DND-41 (cell line): ENCODE data around the gene DNAJC27.

Source experiments
- ATAC-seq: fragments of 200-7000 bp; cut with Tn5 transposase; 3 replicates; pipeline ENCODE4 v1.9.1; 2021; ENCODE audit warnings: low read depth; ENCODE audit not compliant: insufficient read depth
- DNase-seq: peaks from one replicate; pipeline ENCODE4 v3.0.0-alpha.2; 2020
- H2AFZ ChIP-seq: 2 replicates; pipeline ENCODE4 v1.6.0; 2012; ENCODE audit warnings: low read depth, low read length
- H3K27ac ChIP-seq: 2 replicates; pipeline ENCODE4 v1.5.1; 2012; ENCODE audit warnings: low read length, inconsistent platforms
- H3K27me3 ChIP-seq: fragments of 200-600 bp; sonication (generic); 2 replicates; pipeline ENCODE4 v1.6.0; 2012; ENCODE audit warnings: low read length, mild to moderate bottlenecking, inconsistent platforms; ENCODE audit not compliant: insufficient read depth, poor library complexity
- H3K36me3 ChIP-seq: 2 replicates; pipeline ENCODE4 v1.5.1; 2012; ENCODE audit warnings: low read length, inconsistent platforms; ENCODE audit not compliant: insufficient read depth
- H3K4me1 ChIP-seq: 2 replicates; pipeline ENCODE4 v1.5.1; 2012; ENCODE audit warnings: mild to moderate bottlenecking, low read length; ENCODE audit not compliant: insufficient read depth
- H3K4me2 ChIP-seq: 2 replicates; pipeline ENCODE4 v1.6.0; 2012; ENCODE audit warnings: mild to moderate bottlenecking, moderate library complexity, low read length, inconsistent platforms; ENCODE audit not compliant: insufficient read depth
- H3K4me3 ChIP-seq, 2 experiments: fragments of 200-600 bp in 1 of 2; shearing (Covaris generic) in 1 of 2; 2 replicates each; pipeline ENCODE4 v1.5.1; 2012 to 2016; ENCODE audit warnings: inconsistent platforms in 2 of 2, low read length in 2 of 2, mild to moderate bottlenecking in 2 of 2, low read depth in 1 of 2, moderate library complexity in 1 of 2
- H3K79me2 ChIP-seq: 2 replicates; pipeline ENCODE4 v1.6.0; 2012; ENCODE audit warnings: low read length, inconsistent platforms; ENCODE audit not compliant: insufficient read depth
- H3K9ac ChIP-seq: 2 replicates; pipeline ENCODE4 v1.6.0; 2012; ENCODE audit warnings: low read depth, mild to moderate bottlenecking, inconsistent platforms, low read length, moderate library complexity
- H3K9me3 ChIP-seq: 2 replicates; pipeline ENCODE4 v1.5.1; 2012; ENCODE audit warnings: low read length, moderate library complexity, mild to moderate bottlenecking, inconsistent platforms; ENCODE audit not compliant: insufficient read depth, severe bottlenecking
- H4K20me1 ChIP-seq: 2 replicates; pipeline ENCODE4 v1.6.0; 2012; ENCODE audit warnings: low read length; ENCODE audit not compliant: insufficient read depth
- EZH2 ChIP-seq: IDR thresholded peaks from 3 replicates; pipeline ENCODE4 v1.6.1; 2012; ENCODE audit warnings: borderline replicate concordance, low read depth, mild to moderate bottlenecking, moderate library complexity, low read length, inconsistent platforms; ENCODE audit not compliant: severe bottlenecking
- TF ChIP-seq, protein P1 (sequence below): IDR thresholded peaks from 2 replicates; pipeline ENCODE4 v1.5.1; 2012; ENCODE audit warnings: borderline replicate concordance, low read length, moderate library complexity, mild to moderate bottlenecking; ENCODE audit not compliant: poor library complexity, severe bottlenecking; ENCODE audit errors: extremely low read depth

The DNAJC27 gene

DNA sequence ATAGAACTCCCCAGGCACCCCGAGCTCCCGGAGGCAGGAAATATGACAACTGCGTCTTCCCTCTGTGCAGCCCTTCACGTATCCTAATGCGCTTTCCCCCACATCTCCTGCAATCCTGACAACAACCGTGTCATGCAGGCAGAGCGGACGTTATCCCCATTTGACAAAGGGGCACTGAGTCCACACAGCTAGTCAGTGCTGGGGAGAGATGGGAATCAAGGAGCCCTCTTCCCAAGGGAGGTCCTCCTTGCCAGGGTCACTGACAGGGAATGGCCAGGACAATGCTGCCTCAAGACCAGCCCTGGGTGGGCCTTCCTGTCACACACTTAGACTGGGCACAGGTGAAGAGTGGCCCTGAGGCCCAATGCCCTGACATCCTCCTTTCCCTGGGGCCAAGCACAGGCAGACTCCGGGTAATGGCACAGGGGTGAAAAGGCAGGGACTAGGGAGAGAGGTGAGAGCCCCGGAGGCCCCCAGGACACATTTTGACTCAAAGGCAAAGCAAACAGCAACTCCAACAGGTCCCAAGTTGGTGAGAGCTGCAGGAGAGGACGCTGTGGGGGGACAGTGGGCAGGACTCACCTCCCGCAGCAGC lies 53.9 kb downstream of the DNAJC27 start:
- Histone ChIP-seq H3K9ac (peak overlapping the region; percentile 82), H3K79me2 (peaks cover 64% of the 10 kb centered on the region), H3K4me2 (peak overlapping the region; percentile 84), H3K27me3 (no peaks in the 10 kb centered on the region), H3K27ac (0 out of 2 replicates have a peak overlapping the region, but pooled peaks have one; percentile 21), H3K4me3 (peak overlapping the region in 1 of 2 experiments; percentile 68; a peak in 2 of 4 replicates), H3K36me3 (peaks cover 50% of the 10 kb centered on the region), H3K9me3 (no peaks in the 10 kb centered on the region), H3K4me1 (peaks cover 57% of the 10 kb centered on the region), H4K20me1 (peaks cover 43% of the 10 kb centered on the region), H2AFZ (no peak overlapping the region)
- no peak for ATAC-seq
- DNase-seq, result no peak
- TF ChIP-seq, protein P1, sequence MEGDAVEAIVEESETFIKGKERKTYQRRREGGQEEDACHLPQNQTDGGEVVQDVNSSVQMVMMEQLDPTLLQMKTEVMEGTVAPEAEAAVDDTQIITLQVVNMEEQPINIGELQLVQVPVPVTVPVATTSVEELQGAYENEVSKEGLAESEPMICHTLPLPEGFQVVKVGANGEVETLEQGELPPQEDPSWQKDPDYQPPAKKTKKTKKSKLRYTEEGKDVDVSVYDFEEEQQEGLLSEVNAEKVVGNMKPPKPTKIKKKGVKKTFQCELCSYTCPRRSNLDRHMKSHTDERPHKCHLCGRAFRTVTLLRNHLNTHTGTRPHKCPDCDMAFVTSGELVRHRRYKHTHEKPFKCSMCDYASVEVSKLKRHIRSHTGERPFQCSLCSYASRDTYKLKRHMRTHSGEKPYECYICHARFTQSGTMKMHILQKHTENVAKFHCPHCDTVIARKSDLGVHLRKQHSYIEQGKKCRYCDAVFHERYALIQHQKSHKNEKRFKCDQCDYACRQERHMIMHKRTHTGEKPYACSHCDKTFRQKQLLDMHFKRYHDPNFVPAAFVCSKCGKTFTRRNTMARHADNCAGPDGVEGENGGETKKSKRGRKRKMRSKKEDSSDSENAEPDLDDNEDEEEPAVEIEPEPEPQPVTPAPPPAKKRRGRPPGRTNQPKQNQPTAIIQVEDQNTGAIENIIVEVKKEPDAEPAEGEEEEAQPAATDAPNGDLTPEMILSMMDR, result no peak
- TF ChIP-seq EZH2, result no peak

GRCh38 chr2:24917086-24917485 lies 54.7 kb downstream of the DNAJC27 start:
- Histone ChIP-seq H3K79me2 (peaks cover 70% of the 10 kb centered on the region), H3K27me3 (no peaks in the 10 kb centered on the region), H3K4me3 (peak overlapping the region in 1 of 2 experiments; percentile 68; a peak in 2 of 4 replicates), H3K36me3 (peaks cover 57% of the 10 kb centered on the region), H3K9me3 (no peaks in the 10 kb centered on the region), H3K9ac (peak overlapping the region; percentile 82; the same call in 1 of the 2 replicates), H3K27ac (0 out of 2 replicates have a peak overlapping the region, but pooled peaks have one; percentile 5), H3K4me1 (peaks cover 57% of the 10 kb centered on the region), H4K20me1 (peaks cover 46% of the 10 kb centered on the region), H2AFZ (no peak overlapping the region), H3K4me2 (peak overlapping the region; percentile 84)
- DNase-seq, result no peak
- no peak for ATAC-seq
- no peak for TF ChIP-seq EZH2
- TF ChIP-seq, protein P1, result no peak

DNA sequence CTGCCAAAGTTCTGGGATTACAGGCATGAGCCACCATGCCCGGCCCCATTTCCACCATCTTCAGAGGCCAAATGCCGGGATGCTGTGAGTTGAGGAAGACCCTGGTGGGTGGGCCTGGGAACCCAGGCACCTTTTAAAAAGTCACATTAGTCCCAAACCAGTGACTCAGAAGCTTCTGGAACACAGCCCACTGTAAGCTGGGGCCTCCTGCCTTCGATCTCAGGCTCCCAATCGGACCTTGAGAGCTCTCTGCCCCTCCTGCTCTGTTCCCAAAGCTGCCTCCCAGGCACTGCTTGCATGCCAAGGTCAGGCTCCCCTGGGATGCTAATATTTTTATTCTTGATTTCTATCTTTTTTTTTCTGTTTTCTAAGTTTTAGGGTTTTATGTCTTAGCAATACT lies 56.0 kb downstream of the DNAJC27 start:
- peak overlapping the region; percentile 84; the same call in 1 of the 2 replicates for H3K4me2 ChIP-seq
- no peak overlapping the region for H3K9ac ChIP-seq
- H3K79me2 ChIP-seq, result peaks cover 77% of the 10 kb centered on the region
- peaks cover 46% of the 10 kb centered on the region for H4K20me1 ChIP-seq
- H3K36me3 ChIP-seq, result peaks cover 62% of the 10 kb centered on the region
- no peak overlapping the region for H2AFZ ChIP-seq
- no peak for ATAC-seq
- TF ChIP-seq EZH2, result no peak
- TF ChIP-seq, protein P1, result no peak
- H3K4me3 ChIP-seq, result no peak overlapping the region
- DNase-seq, result no peak
- H3K9me3 ChIP-seq, result no peaks in the 10 kb centered on the region
- peaks cover 52% of the 10 kb centered on the region for H3K4me1 ChIP-seq
- no peaks in the 10 kb centered on the region for H3K27me3 ChIP-seq
- no peak overlapping the region for H3K27ac ChIP-seq

DNA sequence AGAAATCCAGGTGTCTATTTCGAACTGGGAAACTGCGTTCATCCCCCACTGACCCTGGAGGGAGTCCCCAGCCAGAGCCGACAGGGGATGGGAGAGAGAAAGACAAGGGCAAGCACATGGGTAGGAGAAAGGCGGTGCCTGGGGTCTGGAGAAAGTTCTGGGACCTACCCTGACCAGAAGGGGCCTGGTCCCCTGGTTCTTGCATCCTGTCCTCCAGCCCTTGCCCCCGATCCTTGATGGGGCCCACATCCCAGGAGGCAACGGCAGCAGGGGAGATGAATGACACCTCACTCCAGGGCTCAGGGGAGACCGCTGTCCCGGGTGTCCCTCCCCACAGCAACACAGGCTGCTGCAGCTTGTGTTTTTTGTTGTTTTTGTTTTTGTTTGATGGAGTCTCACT lies 56.6 kb downstream of the DNAJC27 start:
- peaks cover 46% of the 10 kb centered on the region for H4K20me1 ChIP-seq
- H3K36me3 ChIP-seq, result peaks cover 65% of the 10 kb centered on the region

More for the DNA sequence above, 56.6 kb downstream of the DNAJC27 start:
- Histone ChIP-seq H3K4me1 (peaks cover 49% of the 10 kb centered on the region), H2AFZ (no peak overlapping the region), H3K9ac (no peak overlapping the region), H3K9me3 (no peaks in the 10 kb centered on the region), H3K27ac (no peak overlapping the region), H3K79me2 (peaks cover 83% of the 10 kb centered on the region), H3K27me3 (no peaks in the 10 kb centered on the region), H3K4me3 (no peak overlapping the region), H3K4me2 (peak overlapping the region; percentile 39; the same call in 1 of the 2 replicates)
- no peak for TF ChIP-seq EZH2
- TF ChIP-seq, protein P1, result no peak
- no peak for DNase-seq
- no peak for ATAC-seq
